ENCODE measurements around the gene TTC34.
A peak's percentile ranks its signal among the peaks of the same experiment; 100 is the strongest.
"Not testable (repeated sequence)": the region's sequence is repeated elsewhere in the genome, so short reads cannot be mapped to it uniquely, and the experiment has no call there.

Gene TTC34

GRCh38 chr1:2759433-2759832 is 42.1 kb downstream of the TTC34 start:
- not testable (repeated sequence) for DNase-seq

GRCh38 chr1:2757519-2757918 is 44.0 kb downstream of the TTC34 start:
- not testable (repeated sequence) for DNase-seq

GRCh38 chr1:2755426-2755825 is 46.1 kb downstream of the TTC34 start:
- DNase-seq = not testable (repeated sequence)

- DNase-seq = not testable (repeated sequence)
Measured at GRCh38 chr1:2754597-2754996, 46.9 kb downstream of the TTC34 start.

GRCh38 chr1:2752503-2752902 is 49.0 kb downstream of the TTC34 start:
- DNase-seq = not testable (repeated sequence)

- DNase-seq = not testable (repeated sequence)
Measured at GRCh38 chr1:2751866-2752265, 49.6 kb downstream of the TTC34 start.

GRCh38 chr1:2750766-2751730 is 50.4 kb downstream of the TTC34 start:
- not testable (repeated sequence) for DNase-seq

DNA sequence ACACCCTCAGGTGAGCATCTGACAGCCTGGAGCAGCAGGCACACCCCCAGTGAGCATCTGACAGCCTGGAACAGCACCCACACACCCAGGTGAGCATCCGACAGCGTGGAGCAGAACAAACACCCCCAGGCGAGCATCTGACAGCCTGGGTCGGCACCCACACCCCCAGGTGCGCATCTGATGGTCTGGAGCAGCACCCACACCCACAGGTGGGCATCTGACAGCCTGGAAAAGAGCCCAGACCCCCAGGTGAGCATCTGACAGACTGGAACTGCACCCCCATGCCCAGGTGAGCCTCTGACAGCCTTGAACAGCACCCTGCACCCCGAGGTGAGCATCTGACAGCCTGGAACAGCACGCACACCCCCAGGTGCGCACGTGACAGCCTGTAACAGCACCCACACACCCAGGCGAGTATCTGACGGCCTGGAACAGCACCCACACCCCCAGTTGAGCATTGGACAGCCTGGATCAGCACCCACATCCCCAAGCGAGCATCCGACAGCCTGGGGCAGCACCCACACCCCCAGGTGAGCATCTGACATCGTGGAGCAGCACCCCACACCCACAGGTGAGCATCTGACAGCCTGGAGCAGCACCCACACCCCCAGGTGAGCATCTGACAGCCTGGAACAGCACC is 51.3 kb downstream of the TTC34 start:
- not testable (repeated sequence) for DNase-seq

- DNase-seq = not testable (repeated sequence)
Measured at GRCh38 chr1:2748626-2749025, 52.9 kb downstream of the TTC34 start.

DNA sequence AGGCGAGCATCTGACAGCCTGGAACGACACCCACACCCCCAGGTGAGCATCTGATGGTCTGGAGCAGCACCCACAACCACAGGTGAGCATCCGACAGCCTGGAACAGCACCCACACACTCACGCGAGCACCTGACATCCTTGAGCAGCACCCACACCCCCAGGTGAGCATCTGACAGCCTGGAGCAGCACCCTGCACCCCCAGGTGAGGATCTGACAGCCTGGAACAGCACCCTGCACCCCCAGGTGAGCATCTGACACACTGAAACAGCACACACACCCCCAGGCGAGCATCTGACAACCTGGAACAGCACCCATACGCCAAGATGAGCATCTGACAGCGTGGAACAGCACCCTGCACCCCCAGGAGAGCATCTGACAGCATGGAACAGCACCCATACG is 106.7 kb downstream of the TTC34 start:
- DNase-seq = not testable (repeated sequence)

DNA sequence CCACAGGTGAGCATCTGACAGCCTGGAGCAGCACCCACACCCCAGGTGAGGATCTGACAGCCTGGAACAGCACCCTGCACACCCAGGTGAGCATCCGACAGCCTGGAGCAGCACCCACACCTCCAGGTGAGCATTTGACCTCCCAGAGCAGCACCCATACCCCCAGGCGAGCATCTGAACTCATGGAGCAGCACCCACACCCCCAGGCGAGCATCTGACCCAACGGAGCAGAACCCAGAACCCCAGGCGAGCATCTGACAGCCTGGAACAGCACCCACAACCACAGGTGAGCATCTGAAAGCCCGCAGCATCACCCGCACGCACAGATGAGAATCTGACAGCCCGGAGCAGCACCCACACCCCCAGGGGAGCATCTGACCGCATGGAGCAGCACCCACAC is 111.3 kb downstream of the TTC34 start:
- not testable (repeated sequence) for DNase-seq

DNA sequence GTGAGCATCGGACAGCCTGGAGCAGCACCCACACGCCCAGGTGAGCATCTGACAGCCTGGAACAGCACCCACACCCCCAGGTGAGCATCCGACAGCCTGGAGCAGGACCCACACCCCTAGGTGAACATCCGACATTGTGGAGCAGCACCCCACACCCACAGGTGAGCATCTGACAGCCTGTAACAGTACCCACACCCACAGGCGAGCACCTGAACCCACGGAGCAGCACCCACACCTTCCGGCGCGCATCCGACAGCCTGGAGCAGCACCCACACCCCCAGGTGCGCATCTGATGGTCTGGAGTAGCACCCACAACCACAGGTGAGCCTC is 113.2 kb downstream of the TTC34 start:
- not testable (repeated sequence) for DNase-seq

DNA sequence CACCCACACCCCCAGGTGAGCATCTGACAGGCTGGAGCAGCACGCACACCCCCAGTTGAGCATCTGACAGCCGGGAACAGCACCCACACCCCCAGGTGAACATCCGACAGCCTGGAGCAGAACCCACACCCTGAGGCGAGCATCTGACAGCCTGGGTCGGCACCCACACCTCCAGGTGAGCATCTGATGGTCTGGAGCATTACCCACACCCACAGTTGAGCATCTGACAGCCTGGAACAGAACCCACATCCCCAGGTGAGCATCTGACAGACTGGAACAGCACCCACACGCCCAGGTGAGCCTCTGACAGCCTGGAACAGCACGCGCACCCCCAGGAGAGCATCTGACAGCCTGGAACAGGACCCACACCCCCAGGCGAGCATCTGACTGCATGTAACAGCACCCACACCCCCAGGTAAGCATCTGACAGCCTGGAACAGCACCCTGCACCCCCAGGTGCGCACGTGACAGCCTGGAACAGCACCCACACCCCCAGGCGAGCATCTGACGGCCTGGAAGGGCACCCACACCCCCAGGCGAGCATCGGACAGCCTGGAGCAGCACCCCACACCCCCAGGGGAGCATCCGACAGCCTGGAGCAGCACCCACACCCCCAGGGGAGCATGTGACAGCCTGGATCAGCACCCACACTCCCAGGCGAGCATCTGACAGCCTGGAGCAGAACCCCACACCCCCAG is 113.7 kb downstream of the TTC34 start:
- peak in 1 of 4 experiments; percentile 0 for DNase-seq

GRCh38 chr1:2687174-2687591 is 114.3 kb downstream of the TTC34 start:
- DNase-seq = not testable (repeated sequence)

GRCh38 chr1:2686091-2686863 is 115.2 kb downstream of the TTC34 start:
- not testable (repeated sequence) for DNase-seq

DNA sequence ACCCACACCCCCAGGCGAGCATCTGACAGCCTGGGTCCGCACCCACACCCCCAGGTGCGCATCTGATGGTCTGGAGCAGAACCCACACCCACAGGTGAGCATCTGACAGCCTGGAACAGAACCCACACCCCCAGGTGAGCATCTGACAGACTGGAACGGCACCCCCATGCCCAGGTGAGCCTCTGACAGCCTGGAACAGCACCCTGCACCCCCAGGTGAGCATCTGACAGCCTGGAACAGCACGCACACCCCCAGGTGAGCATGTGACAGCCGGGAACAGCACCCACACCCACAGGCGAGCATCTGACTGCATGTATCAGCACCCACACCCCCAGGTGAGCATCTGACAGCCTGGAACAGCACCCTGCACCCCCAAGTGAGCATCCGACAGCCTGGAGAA is 115.8 kb downstream of the TTC34 start:
- not testable (repeated sequence) for DNase-seq

GRCh38 chr1:2684878-2685277 is 116.6 kb downstream of the TTC34 start:
- not testable (repeated sequence) for DNase-seq

GRCh38 chr1:2684000-2684399 is 117.5 kb downstream of the TTC34 start:
- DNase-seq = peak in 2 of 4 experiments; percentile 0 to 11

GRCh38 chr1:2683321-2683741 is 118.2 kb downstream of the TTC34 start:
- DNase-seq = peak in 2 of 4 experiments; percentile 0 to 1

DNA sequence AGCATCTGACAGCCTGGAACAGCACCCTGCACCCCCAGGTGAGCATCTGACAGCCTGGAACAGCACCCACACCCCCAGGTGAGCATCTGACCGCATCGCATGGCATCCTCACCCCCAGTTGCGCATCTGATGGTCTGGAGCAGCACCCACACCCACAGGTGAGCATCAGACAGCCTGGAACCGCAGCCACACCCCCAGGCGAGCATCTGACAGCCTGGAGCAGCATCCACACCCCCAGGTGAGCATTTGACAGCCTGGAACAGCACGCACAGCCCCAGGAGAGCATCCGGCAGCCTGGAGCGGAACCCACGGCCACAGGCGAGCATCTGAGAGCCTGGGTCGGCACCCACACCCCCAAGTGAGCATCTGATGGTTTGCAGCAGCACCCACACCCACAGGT is 118.6 kb downstream of the TTC34 start:
- not testable (repeated sequence) for DNase-seq

DNA sequence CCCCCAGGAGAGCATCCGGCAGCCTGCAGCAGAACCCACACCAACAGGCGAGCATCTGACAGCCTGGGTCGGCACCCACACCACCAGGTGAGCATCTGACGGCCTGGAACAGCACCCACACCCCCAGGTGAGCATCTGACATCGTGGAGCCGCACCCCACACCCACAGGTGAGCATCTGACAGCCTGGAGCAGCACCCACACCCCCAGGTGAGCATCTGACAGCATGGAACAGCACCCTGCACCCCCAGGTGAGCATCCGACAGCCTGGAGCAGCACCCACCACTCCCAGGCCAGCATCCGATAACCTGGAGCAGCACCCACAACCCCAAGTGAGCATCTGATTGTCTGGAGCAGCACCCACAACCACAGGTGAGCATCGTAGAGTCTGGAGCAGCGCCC is 124.8 kb downstream of the TTC34 start:
- DNase-seq = not testable (repeated sequence)

- DNase-seq = not testable (repeated sequence)
Measured at GRCh38 chr1:2671656-2672055, 129.8 kb downstream of the TTC34 start.
